Ovary (tissue), 3 donors: ENCODE measurements around the gene THAP6.

Experiments used
- EP300 ChIP-seq: sonication (generic); formaldehyde crosslinking; IDR thresholded peaks from one replicate; pipeline ENCODE4 v1.6.1; 2017; ENCODE audit warnings: antibody characterized with exemption
- POLR2A ChIP-seq: fragments of 450-650 bp; IDR thresholded peaks from one replicate; pipeline ENCODE4 v1.6.1; 2017; ENCODE audit warnings: antibody characterized with exemption, mild to moderate bottlenecking, moderate library complexity
- TF ChIP-seq, protein P1 (sequence below), 3 donors: fragments of 450-650 bp in 2 of 3; fragments of 200-600 bp in 1 of 3; IDR thresholded peaks; one replicate each; pipeline versions ENCODE4 v1.5.1 to v1.8.0; 2016 to 2022; ENCODE audit warnings: antibody characterized with exemption in 3 of 3, mild to moderate bottlenecking in 1 of 3
- donor health status: DM: no; HTN: no; CAD: no.

DNA sequence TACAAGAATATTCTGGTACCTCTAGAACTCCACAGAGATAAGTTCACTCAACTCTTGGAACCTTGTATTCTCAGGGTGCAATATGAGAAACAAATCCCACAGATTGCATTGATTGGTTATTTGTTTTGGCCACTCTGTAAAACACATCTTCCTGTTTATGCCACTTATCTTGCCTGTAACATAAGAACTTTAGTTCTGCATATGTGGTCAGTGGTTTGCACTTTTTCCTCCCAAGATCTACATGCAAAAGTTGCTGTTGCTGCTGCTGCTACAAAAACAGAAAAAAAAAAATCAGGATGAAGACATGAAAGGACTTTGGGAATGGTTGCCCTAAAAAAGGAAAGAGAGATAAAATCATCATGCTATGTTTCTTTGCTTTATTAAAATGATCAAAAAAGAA lies 51.2 kb downstream of the THAP6 start:
- TF ChIP-seq, protein P1, sequence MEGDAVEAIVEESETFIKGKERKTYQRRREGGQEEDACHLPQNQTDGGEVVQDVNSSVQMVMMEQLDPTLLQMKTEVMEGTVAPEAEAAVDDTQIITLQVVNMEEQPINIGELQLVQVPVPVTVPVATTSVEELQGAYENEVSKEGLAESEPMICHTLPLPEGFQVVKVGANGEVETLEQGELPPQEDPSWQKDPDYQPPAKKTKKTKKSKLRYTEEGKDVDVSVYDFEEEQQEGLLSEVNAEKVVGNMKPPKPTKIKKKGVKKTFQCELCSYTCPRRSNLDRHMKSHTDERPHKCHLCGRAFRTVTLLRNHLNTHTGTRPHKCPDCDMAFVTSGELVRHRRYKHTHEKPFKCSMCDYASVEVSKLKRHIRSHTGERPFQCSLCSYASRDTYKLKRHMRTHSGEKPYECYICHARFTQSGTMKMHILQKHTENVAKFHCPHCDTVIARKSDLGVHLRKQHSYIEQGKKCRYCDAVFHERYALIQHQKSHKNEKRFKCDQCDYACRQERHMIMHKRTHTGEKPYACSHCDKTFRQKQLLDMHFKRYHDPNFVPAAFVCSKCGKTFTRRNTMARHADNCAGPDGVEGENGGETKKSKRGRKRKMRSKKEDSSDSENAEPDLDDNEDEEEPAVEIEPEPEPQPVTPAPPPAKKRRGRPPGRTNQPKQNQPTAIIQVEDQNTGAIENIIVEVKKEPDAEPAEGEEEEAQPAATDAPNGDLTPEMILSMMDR (IDR thresholded peaks at IDR 0.05): no peak
- TF ChIP-seq EP300 (no peak), POLR2A (no peak)
